Measurements from ENCODE around the gene LUZP4. TPM values are rescaled to one million over a fixed set of nuclear protein-coding genes. Genes with fewer than 3 reads are reported as not detected.
A peak's percentile ranks its signal among the peaks of the same experiment; 100 is the strongest.
"Not testable (repeated sequence)": the region's sequence is repeated elsewhere in the genome, so short reads cannot be mapped to it uniquely, and the experiment has no call there.

Gene LUZP4
- total RNA-seq, 1 donor from 2014 or later: not detected

- no peak for DNase-seq (ENCODE audit: extremely low spot score, unreplicated experiment)
Observed at GRCh38 chrX:115324194-115324593, 34.7 kb downstream of the LUZP4 start.

DNA sequence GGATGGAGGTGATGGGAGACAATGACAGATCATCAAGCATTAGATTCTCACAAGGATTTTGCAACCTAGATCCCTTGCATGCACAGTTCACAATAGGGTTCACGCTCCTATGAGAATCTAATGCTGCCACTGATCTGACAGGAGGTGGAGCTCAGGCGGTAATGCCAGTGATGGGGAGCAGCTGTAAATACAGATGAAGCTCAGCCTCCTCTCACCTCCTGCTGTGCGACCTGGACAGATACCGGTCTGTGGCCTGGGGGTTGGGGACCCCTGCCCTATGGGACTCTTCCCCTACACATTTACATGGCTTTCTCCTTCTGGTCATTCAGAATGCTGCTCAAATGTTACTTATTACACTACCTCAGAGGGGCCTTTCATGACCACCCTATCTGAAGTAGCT, 39.8 kb downstream of the LUZP4 start:
- not testable (repeated sequence) for H3K4me3 Mint-ChIP-seq

More at GRCh38 chrX:115324194-115324593, 34.7 kb downstream of the LUZP4 start:
- H3K4me1 Mint-ChIP-seq (ENCODE audit: unreplicated experiment): peaks cover 6% of the 10 kb centered on the region
- TF ChIP-seq, protein P1, sequence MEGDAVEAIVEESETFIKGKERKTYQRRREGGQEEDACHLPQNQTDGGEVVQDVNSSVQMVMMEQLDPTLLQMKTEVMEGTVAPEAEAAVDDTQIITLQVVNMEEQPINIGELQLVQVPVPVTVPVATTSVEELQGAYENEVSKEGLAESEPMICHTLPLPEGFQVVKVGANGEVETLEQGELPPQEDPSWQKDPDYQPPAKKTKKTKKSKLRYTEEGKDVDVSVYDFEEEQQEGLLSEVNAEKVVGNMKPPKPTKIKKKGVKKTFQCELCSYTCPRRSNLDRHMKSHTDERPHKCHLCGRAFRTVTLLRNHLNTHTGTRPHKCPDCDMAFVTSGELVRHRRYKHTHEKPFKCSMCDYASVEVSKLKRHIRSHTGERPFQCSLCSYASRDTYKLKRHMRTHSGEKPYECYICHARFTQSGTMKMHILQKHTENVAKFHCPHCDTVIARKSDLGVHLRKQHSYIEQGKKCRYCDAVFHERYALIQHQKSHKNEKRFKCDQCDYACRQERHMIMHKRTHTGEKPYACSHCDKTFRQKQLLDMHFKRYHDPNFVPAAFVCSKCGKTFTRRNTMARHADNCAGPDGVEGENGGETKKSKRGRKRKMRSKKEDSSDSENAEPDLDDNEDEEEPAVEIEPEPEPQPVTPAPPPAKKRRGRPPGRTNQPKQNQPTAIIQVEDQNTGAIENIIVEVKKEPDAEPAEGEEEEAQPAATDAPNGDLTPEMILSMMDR (conservative IDR thresholded peaks at IDR 0.05): no peak
- H3K9me3 Mint-ChIP-seq: peaks cover 3% of the 10 kb centered on the region
- H3K4me3 Mint-ChIP-seq: no peak overlapping the region
- no peak overlapping the region for H3K27ac Mint-ChIP-seq
- H3K27me3 Mint-ChIP-seq: no peaks in the 10 kb centered on the region
- H3K36me3 Mint-ChIP-seq: no peaks in the 10 kb centered on the region

GRCh38 chrX:115330498-115331168, 41.1 kb downstream of the LUZP4 start:
- TF ChIP-seq, protein P1 (conservative IDR thresholded peaks at IDR 0.05): peak; percentile 97

More for the DNA sequence above, 39.8 kb downstream of the LUZP4 start:
- not testable (repeated sequence) for H3K27me3 Mint-ChIP-seq; H3K27ac Mint-ChIP-seq; DNase-seq (ENCODE audit: extremely low spot score, unreplicated experiment); H3K36me3 Mint-ChIP-seq; H3K9me3 Mint-ChIP-seq
- H3K4me1 Mint-ChIP-seq (ENCODE audit: unreplicated experiment): peaks cover 24% of the 10 kb centered on the region

DNA sequence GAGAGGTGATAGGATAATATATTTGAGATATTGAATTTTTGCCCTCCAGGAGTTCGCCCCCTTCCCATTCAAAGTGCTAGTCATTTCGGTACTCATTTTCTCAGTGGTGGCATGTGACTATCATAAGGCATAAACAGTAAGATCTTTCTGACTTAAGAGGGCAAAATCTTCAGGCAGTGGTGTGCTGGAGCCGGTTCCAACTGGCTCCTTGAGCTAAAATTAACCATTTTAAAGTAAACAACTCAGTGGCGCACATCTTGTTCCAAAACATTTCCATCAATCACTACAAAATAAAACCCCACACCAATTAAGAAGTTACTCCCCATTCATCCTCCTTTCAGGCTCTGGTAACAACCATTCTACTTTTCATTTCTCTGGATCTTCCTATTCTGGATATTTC, 43.3 kb downstream of the LUZP4 start:
- Mint-ChIP-seq H3K27ac (no peak overlapping the region), H3K9me3 (peaks cover 4% of the 10 kb centered on the region)

More at GRCh38 chrX:115330498-115331168, 41.1 kb downstream of the LUZP4 start:
- H3K27ac Mint-ChIP-seq: peak overlapping the region; percentile 61
- peaks cover 22% of the 10 kb centered on the region for H3K4me1 Mint-ChIP-seq (ENCODE audit: unreplicated experiment)
- no peaks in the 10 kb centered on the region for H3K27me3 Mint-ChIP-seq
- peak overlapping the region; percentile 66 for H3K4me3 Mint-ChIP-seq
- no peak for DNase-seq (ENCODE audit: extremely low spot score, unreplicated experiment)
- no peaks in the 10 kb centered on the region for H3K36me3 Mint-ChIP-seq
- H3K9me3 Mint-ChIP-seq: no peaks in the 10 kb centered on the region

GRCh38 chrX:115333446-115333845, 43.9 kb downstream of the LUZP4 start:
- Mint-ChIP-seq H3K27ac (no peak overlapping the region), H3K4me1 (ENCODE audit: unreplicated experiment) (peaks cover 22% of the 10 kb centered on the region), H3K9me3 (peaks cover 4% of the 10 kb centered on the region), H3K36me3 (no peaks in the 10 kb centered on the region), H3K4me3 (no peak overlapping the region), H3K27me3 (no peaks in the 10 kb centered on the region)
- TF ChIP-seq, protein P1 (conservative IDR thresholded peaks at IDR 0.05): no peak
- DNase-seq (ENCODE audit: extremely low spot score, unreplicated experiment): no peak

More for the DNA sequence above, 43.3 kb downstream of the LUZP4 start:
- no peak for DNase-seq (ENCODE audit: extremely low spot score, unreplicated experiment)
- TF ChIP-seq, protein P1 (conservative IDR thresholded peaks at IDR 0.05): no peak
- peaks cover 22% of the 10 kb centered on the region for H3K4me1 Mint-ChIP-seq (ENCODE audit: unreplicated experiment)
- H3K4me3 Mint-ChIP-seq: no peak overlapping the region
- no peaks in the 10 kb centered on the region for H3K27me3 Mint-ChIP-seq
- no peaks in the 10 kb centered on the region for H3K36me3 Mint-ChIP-seq

DNA sequence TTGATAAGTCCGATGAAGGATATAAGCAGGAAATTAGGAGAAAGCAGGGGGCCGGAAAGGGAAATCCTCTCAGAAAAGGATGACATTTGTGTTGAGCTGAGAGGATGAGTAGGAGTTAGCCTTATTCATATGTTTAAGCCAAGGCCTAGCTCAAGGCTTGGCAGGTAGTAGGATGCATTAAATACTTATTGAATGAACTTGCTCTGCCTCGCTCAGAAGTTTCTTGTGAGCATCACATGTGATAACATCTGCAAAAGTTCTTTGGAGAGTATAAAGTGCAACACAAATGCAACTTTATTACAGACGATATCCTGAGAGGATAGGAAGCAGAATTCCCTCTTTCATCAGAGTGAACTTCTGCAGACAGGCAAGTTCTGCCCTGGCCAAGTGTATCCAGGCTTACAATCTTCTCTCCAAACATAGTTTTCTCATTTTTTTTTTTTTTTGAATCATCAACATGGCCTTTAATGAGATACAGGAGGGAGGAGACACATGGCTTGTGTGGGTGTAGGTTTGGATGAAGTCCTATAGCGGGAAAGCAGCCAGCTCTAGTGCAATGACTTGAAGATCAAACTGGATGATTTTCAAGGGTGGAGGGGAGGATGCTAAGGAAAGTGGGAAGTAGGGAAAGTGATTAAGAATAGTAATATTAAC, 48.1 kb downstream of the LUZP4 start:
- Mint-ChIP-seq H3K4me3 (no peak overlapping the region), H3K4me1 (ENCODE audit: unreplicated experiment) (peaks cover 23% of the 10 kb centered on the region), H3K27ac (no peak overlapping the region), H3K27me3 (no peaks in the 10 kb centered on the region), H3K9me3 (peaks cover 4% of the 10 kb centered on the region), H3K36me3 (no peaks in the 10 kb centered on the region)
- TF ChIP-seq, protein P1 (conservative IDR thresholded peaks at IDR 0.05): no peak
- DNase-seq (ENCODE audit: extremely low spot score, unreplicated experiment): no peak
